ENCODE measurements around the gene GNAQ. TPM values are rescaled to one million over a fixed set of nuclear protein-coding genes. Genes with fewer than 3 reads are reported as not detected.
"Not testable (repeated sequence)": the region's sequence is repeated elsewhere in the genome, so short reads cannot be mapped to it uniquely, and the experiment has no call there.

Gene GNAQ
- total and polyA plus RNA-seq, 2 experiments from 2014 or later: 25.7 to 47.9 TPM

DNA sequence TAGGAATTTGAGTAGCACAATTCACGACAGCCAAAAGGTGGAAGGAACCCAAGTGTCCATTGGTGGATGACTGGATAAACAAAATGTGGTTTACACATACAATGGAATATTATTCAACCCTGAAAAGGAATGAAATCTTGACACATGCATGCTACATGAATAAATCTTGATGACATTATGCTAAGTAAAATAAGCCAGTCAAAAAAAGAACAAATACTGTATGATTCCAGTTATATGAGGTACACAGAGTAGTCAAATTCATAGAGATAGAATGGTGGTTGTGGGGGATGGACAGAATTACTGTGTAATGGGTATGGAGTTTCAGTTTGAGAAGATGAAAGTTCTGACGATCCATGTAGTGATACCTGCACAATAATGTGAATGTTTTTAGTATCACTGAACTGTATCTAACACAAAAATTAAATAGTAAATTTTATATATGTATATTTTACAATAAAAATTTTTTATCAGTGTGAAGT is 265.8 kb downstream of the GNAQ start:
- WGBS (ENCODE audit: low lambda C conversion rate, missing lambda C conversion rate): 100% methylated on average over 2 of the region's 2 CpGs
- Histone ChIP-seq H3K36me3 (replicated peaks; ENCODE audit: insufficient read depth, low read depth) (no peaks in the 10 kb centered on the region), H3K79me2 (peaks cover 7% of the 10 kb centered on the region), H3K4me1 (ENCODE audit: insufficient read depth) (no peaks in the 10 kb centered on the region), H3K9me2 (replicated peaks; ENCODE audit: insufficient read depth) (no peaks in the 10 kb centered on the region), H3K9me3 (ENCODE audit: low read depth) (peaks cover 4% of the 10 kb centered on the region), H3K4me3 (no peak overlapping the region), H3K4me2 (no peak overlapping the region), H3K27me3 (no peaks in the 10 kb centered on the region), H3K27ac (no peak overlapping the region), H2AFZ (no peak overlapping the region), H4K20me1 (ENCODE audit: insufficient read depth, poor library complexity, severe bottlenecking) (no peaks in the 10 kb centered on the region)
- DNase-seq (ENCODE audit: low spot score): no peak
- TF ChIP-seq EZH2 (IDR thresholded peaks at IDR 0.05; ENCODE audit: borderline replicate concordance): no peak
- no peak for TF ChIP-seq CTCF (IDR thresholded peaks at IDR 0.05; ENCODE audit: poor library complexity)
- no peak for TF ChIP-seq EZH2phosphoT487 (IDR thresholded peaks at IDR 0.05; ENCODE audit: low read depth, severe bottlenecking, unreplicated experiment)

DNA sequence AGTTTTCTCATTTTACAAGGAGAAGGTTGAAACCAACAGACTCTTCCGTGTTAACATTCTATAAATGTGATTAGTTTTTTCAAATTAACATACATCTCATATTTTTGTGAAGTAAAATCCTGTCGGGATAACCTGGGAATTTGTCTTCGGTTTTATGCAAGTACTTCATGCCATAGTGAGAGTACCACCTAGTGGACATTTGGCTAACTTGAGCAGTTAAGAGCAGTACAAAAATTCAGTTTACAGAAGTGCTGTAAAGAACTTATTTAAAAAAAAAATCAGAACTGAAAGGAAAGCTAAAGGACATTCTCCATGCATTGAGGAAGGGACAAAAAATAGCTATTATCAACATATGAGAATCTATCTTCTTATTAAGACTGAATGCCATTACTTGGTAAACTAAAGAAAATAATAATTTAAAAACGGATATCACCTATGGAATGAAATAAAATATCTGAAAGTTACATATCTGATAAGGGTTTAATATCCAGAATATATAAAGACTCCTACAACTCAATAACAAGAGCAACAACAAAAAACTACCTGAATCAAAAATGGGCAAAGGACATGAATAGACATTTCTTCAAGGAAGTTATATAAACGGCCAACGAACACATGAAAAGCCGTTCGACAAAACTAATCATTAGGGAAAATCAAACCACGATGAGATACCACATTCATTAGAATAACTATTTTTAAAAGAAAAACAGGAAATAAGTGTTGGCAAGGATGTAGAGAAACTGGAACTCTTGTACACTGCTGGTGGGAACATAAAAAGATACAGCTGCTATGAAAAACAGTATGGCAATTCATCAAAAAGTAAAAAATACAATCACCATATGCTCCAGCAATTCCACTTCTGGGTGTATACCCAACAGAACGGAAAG is 266.5 kb downstream of the GNAQ start:
- Histone ChIP-seq H3K27ac (no peak overlapping the region), H3K9me2 (replicated peaks; ENCODE audit: insufficient read depth) (no peaks in the 10 kb centered on the region), H3K27me3 (no peaks in the 10 kb centered on the region), H3K4me1 (ENCODE audit: insufficient read depth) (no peaks in the 10 kb centered on the region), H2AFZ (no peak overlapping the region), H4K20me1 (ENCODE audit: insufficient read depth, poor library complexity, severe bottlenecking) (no peaks in the 10 kb centered on the region), H3K79me2 (peaks cover 7% of the 10 kb centered on the region), H3K4me2 (no peak overlapping the region), H3K9me3 (ENCODE audit: low read depth) (peaks cover 4% of the 10 kb centered on the region), H3K36me3 (replicated peaks; ENCODE audit: insufficient read depth, low read depth) (no peaks in the 10 kb centered on the region), H3K4me3 (no peak overlapping the region)
- DNase-seq (ENCODE audit: low spot score): peak; percentile 50
- 94% methylated on average over 10 of the region's 10 CpGs for WGBS (ENCODE audit: low lambda C conversion rate, missing lambda C conversion rate)
- TF ChIP-seq CTCF (IDR thresholded peaks at IDR 0.05; ENCODE audit: poor library complexity): peak; percentile 55
- no peak for TF ChIP-seq EZH2phosphoT487 (IDR thresholded peaks at IDR 0.05; ENCODE audit: low read depth, severe bottlenecking, unreplicated experiment)

GRCh38 chr9:77763566-77763965 is 268.0 kb downstream of the GNAQ start:
- 49% methylated on average over 4 of the region's 4 CpGs for WGBS (ENCODE audit: low lambda C conversion rate, missing lambda C conversion rate)
- Histone ChIP-seq H3K4me2 (no peak overlapping the region), H2AFZ (no peak overlapping the region), H4K20me1 (ENCODE audit: insufficient read depth, poor library complexity, severe bottlenecking) (no peaks in the 10 kb centered on the region), H3K36me3 (replicated peaks; ENCODE audit: insufficient read depth, low read depth) (no peaks in the 10 kb centered on the region), H3K27me3 (no peaks in the 10 kb centered on the region), H3K4me3 (no peak overlapping the region), H3K4me1 (ENCODE audit: insufficient read depth) (no peaks in the 10 kb centered on the region), H3K9me3 (ENCODE audit: low read depth) (peaks cover 4% of the 10 kb centered on the region), H3K9me2 (replicated peaks; ENCODE audit: insufficient read depth) (no peaks in the 10 kb centered on the region), H3K79me2 (peaks cover 7% of the 10 kb centered on the region), H3K27ac (no peak overlapping the region)
- TF ChIP-seq EZH2 (IDR thresholded peaks at IDR 0.05; ENCODE audit: borderline replicate concordance) (no peak), EZH2phosphoT487 (IDR thresholded peaks at IDR 0.05; ENCODE audit: low read depth, severe bottlenecking, unreplicated experiment) (no peak), CTCF (IDR thresholded peaks at IDR 0.05; ENCODE audit: poor library complexity) (no peak)
- peak; percentile 32 for DNase-seq (ENCODE audit: low spot score)

DNA sequence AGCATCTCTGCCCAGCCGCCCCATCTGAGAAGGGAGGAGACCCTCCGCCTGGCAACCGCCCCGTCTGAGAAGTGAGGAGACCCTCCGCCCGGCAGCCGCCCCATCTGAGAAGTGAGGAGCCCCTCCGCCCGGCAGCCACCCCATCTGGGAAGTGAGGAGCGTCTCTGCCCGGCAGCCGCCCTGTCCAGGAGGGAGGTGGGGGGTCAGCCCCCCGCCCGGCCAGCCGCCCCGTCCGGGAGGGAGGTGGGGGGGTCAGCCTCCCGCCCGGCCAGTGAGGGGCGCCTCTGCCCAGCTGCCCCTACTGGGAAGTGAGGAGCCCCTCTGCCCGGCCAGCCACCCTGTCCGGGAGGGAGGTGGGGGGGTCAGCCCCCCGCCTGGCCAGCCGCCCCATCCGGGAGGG is 270.7 kb downstream of the GNAQ start:
- DNase-seq (ENCODE audit: low spot score); H3K4me2 ChIP-seq; H3K4me3 ChIP-seq; H3K9me3 ChIP-seq (ENCODE audit: low read depth); H3K9me2 ChIP-seq (replicated peaks; ENCODE audit: insufficient read depth); H4K20me1 ChIP-seq (ENCODE audit: insufficient read depth, poor library complexity, severe bottlenecking); H3K4me1 ChIP-seq (ENCODE audit: insufficient read depth); H2AFZ ChIP-seq; H3K27ac ChIP-seq; H3K27me3 ChIP-seq; H3K36me3 ChIP-seq (replicated peaks; ENCODE audit: insufficient read depth, low read depth); H3K79me2 ChIP-seq: not testable (repeated sequence)
- no CpG with 5 or more reads among the region's 25 CpGs for WGBS (ENCODE audit: low lambda C conversion rate, missing lambda C conversion rate)
